ENCODE measurements around the gene PSMD3.

DNA sequence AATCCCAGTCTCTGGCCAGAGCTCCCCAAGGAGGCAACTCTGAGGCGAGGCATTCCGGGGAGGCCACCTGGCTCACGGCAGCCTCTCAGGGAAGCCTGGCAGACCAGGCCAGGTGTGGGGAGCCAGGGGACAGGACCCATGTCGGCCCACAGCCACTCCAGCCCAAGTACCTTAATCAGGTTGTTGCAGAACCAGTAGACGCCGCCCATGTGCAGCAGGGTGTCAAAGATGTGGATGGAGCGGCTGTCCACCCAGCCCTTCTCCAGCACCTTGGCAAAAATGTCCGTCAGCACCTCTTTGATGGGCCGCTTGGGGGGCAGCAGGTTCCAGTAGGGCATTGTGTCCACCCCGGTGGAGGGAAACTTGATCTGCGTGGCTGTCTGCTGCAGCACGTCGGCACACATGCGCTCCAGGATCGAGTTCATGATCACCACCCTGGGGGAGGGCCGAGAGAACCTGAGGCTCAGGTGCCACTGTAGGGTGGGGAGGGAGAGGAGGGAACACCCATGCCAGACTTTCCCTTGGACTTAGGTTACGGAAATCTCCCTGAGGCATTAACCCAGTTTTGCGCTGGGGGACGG, 42.4 kb downstream of the PSMD3 start:
- TF ChIP-seq, protein P1, sequence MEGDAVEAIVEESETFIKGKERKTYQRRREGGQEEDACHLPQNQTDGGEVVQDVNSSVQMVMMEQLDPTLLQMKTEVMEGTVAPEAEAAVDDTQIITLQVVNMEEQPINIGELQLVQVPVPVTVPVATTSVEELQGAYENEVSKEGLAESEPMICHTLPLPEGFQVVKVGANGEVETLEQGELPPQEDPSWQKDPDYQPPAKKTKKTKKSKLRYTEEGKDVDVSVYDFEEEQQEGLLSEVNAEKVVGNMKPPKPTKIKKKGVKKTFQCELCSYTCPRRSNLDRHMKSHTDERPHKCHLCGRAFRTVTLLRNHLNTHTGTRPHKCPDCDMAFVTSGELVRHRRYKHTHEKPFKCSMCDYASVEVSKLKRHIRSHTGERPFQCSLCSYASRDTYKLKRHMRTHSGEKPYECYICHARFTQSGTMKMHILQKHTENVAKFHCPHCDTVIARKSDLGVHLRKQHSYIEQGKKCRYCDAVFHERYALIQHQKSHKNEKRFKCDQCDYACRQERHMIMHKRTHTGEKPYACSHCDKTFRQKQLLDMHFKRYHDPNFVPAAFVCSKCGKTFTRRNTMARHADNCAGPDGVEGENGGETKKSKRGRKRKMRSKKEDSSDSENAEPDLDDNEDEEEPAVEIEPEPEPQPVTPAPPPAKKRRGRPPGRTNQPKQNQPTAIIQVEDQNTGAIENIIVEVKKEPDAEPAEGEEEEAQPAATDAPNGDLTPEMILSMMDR (IDR thresholded peaks at IDR 0.05), result no peak
- TF ChIP-seq POLR2A (IDR thresholded peaks at IDR 0.05), result no peak
